HepG2 (cell line): ENCODE measurements around the gene PSMB11. TPM values are rescaled to one million over a fixed set of nuclear protein-coding genes. Genes with fewer than 3 reads are reported as not detected.

Experiments used
- BORCS8-MEF2B ChIP-seq: sonication (generic); formaldehyde crosslinking; IDR thresholded peaks from 2 replicates; pipeline ENCODE4 v1.8.0; 2022; ENCODE audit warnings: mild to moderate bottlenecking, missing genetic modification reagents
- DPF2 ChIP-seq: sonication (generic); formaldehyde crosslinking; IDR thresholded peaks from 2 replicates; pipeline ENCODE4 v1.4.0; 2020; ENCODE audit warnings: mild to moderate bottlenecking, low read depth, missing genetic modification reagents, borderline replicate concordance
- ELF3 ChIP-seq: IDR thresholded peaks from 2 replicates; pipeline ENCODE4 v1.6.1; 2016; ENCODE audit warnings: missing genetic modification reagents, missing compliant biosample characterization
- HMG20A ChIP-seq: IDR thresholded peaks from 2 replicates; pipeline ENCODE4 v1.6.1; 2016; ENCODE audit warnings: borderline replicate concordance
- KDM3A ChIP-seq: IDR thresholded peaks from 2 replicates; pipeline ENCODE4 v1.6.1; 2018; ENCODE audit warnings: low read depth, missing compliant biosample characterization
- NFE2L1 ChIP-seq: sonication (generic); formaldehyde crosslinking; IDR thresholded peaks from 2 replicates; pipeline ENCODE4 v1.4.0; 2020; ENCODE audit warnings: missing genetic modification reagents, mild to moderate bottlenecking, borderline replicate concordance
- NFIC ChIP-seq: IDR thresholded peaks from 2 replicates; pipeline ENCODE4 v1.6.1; 2012; ENCODE audit warnings: mild to moderate bottlenecking, low read length, inconsistent platforms
- NFYB ChIP-seq: sonication (generic); formaldehyde crosslinking; IDR thresholded peaks from 2 replicates; pipeline ENCODE4 v1.4.0; 2020; ENCODE audit warnings: missing genetic modification reagents
- NR2F1 ChIP-seq, 2 experiments: fragments of 450-650 bp in 1 of 2; formaldehyde crosslinking in 1 of 2; IDR thresholded peaks; 2 replicates each; pipeline versions ENCODE4 v1.5.0 to v1.6.1; 2016 to 2020; ENCODE audit warnings: mild to moderate bottlenecking in 1 of 2, missing compliant biosample characterization in 1 of 2, missing genetic modification reagents in 1 of 2, moderate library complexity in 1 of 2
- PCBP1 ChIP-seq: fragments of 200-400 bp; formaldehyde crosslinking; IDR thresholded peaks from 2 replicates; pipeline ENCODE4 v1.6.1; 2017; ENCODE audit warnings: mild to moderate bottlenecking, low read depth, low read length, borderline replicate concordance
- REXO4 ChIP-seq: sonication (generic); formaldehyde crosslinking; IDR thresholded peaks from 2 replicates; pipeline ENCODE4 v1.8.0; 2022; ENCODE audit warnings: missing genetic modification reagents, mild to moderate bottlenecking, borderline replicate concordance
- SNAPC2 ChIP-seq: sonication (generic); formaldehyde crosslinking; IDR thresholded peaks from 2 replicates; pipeline ENCODE4 v1.8.1; 2022; ENCODE audit warnings: mild to moderate bottlenecking, missing genetic modification reagents
- SOX5 ChIP-seq: IDR thresholded peaks from 2 replicates; pipeline ENCODE4 v1.6.1; 2016; ENCODE audit warnings: borderline replicate concordance
- TBL1XR1 ChIP-seq: fragments of 150-350 bp; IDR thresholded peaks from 2 replicates; pipeline ENCODE4 v1.6.1; 2014; ENCODE audit warnings: borderline replicate concordance, low read length; ENCODE audit not compliant: partially characterized antibody
- XBP1 ChIP-seq: sonication (generic); formaldehyde crosslinking; IDR thresholded peaks from 2 replicates; pipeline ENCODE4 v1.5.0; 2020; ENCODE audit warnings: missing genetic modification reagents
- ZBTB20 ChIP-seq: sonication (generic); formaldehyde crosslinking; IDR thresholded peaks from 2 replicates; pipeline ENCODE4 v1.8.1; 2023; ENCODE audit warnings: missing genetic modification reagents, low read depth, mild to moderate bottlenecking, borderline replicate concordance
- ZNF20 ChIP-seq: sonication (generic); formaldehyde crosslinking; IDR thresholded peaks from 2 replicates; pipeline ENCODE4 v1.4.0; 2020; ENCODE audit warnings: mild to moderate bottlenecking, moderate library complexity, missing genetic modification reagents
- ZNF225 ChIP-seq: sonication (generic); formaldehyde crosslinking; IDR thresholded peaks from 2 replicates; pipeline ENCODE4 v1.4.0; 2020; ENCODE audit warnings: mild to moderate bottlenecking, missing genetic modification reagents
- ZNF235 ChIP-seq: sonication (generic); formaldehyde crosslinking; IDR thresholded peaks from 2 replicates; pipeline ENCODE4 v1.8.1; 2023; ENCODE audit warnings: mild to moderate bottlenecking, missing genetic modification reagents, borderline replicate concordance
- ZNF329 ChIP-seq: sonication (generic); formaldehyde crosslinking; IDR thresholded peaks from 2 replicates; pipeline ENCODE4 v1.9.0; 2021; ENCODE audit warnings: low read depth, mild to moderate bottlenecking, missing genetic modification reagents
- ZNF562 ChIP-seq: sonication (generic); formaldehyde crosslinking; IDR thresholded peaks from 2 replicates; pipeline ENCODE4 v1.8.0; 2022; ENCODE audit warnings: missing genetic modification reagents, borderline replicate concordance
- ZNF567 ChIP-seq: sonication (generic); formaldehyde crosslinking; IDR thresholded peaks from 2 replicates; pipeline ENCODE4 v1.8.1; 2023; ENCODE audit warnings: mild to moderate bottlenecking, missing genetic modification reagents, borderline replicate concordance
- polyA plus RNA-seq, 8 experiments: library from polyadenylated mRNA; depleted of rRNA in 3 of 8; stranded (reverse) in 7 of 8; unstranded in 1 of 8; fragments of >200 nt; fragmentation: Illumina TruSeq in 4 of 8; extraction: Trizol in 4 of 8; gene quantifications; 2 replicates each; pipeline versions ENCODE4 v1.2.1 to v1.2.3, GENCODE V29; 2011 to 2016; ENCODE audit warnings: low read depth in 4 of 8, missing spikeins in 1 of 8, mixed read lengths in 1 of 8; ENCODE audit not compliant: insufficient read depth in 1 of 8
- total RNA-seq, 5 experiments: library from RNA; depleted of rRNA; stranded (reverse); fragments of >200 nt; fragmentation: Illumina TruSeq; extraction: Trizol; gene quantifications; 2 replicates each; pipeline ENCODE4 v1.2.3, GENCODE V29; 2016; ENCODE audit warnings: low read depth in 1 of 5
- TF ChIP-seq, protein P1 (sequence below): sonication (generic); formaldehyde crosslinking; IDR thresholded peaks from 2 replicates; pipeline ENCODE4 v1.5.1; 2020; ENCODE audit warnings: mild to moderate bottlenecking, missing genetic modification reagents, borderline replicate concordance
- TF ChIP-seq, protein P2 (sequence below): IDR thresholded peaks from 2 replicates; pipeline ENCODE4 v1.6.1; 2016; ENCODE audit warnings: control low read depth
- TF ChIP-seq, protein P3 (sequence below): sonication (generic); formaldehyde crosslinking; IDR thresholded peaks from 2 replicates; pipeline ENCODE4; 2020; ENCODE audit warnings: missing genetic modification reagents, mild to moderate bottlenecking, borderline replicate concordance

PSMB11 gene
- total and polyA plus RNA-seq, 2 of the 13 experiments (the other 11 are each of a cell fraction or from before 2014, with no cell fraction given), result not detected

DNA sequence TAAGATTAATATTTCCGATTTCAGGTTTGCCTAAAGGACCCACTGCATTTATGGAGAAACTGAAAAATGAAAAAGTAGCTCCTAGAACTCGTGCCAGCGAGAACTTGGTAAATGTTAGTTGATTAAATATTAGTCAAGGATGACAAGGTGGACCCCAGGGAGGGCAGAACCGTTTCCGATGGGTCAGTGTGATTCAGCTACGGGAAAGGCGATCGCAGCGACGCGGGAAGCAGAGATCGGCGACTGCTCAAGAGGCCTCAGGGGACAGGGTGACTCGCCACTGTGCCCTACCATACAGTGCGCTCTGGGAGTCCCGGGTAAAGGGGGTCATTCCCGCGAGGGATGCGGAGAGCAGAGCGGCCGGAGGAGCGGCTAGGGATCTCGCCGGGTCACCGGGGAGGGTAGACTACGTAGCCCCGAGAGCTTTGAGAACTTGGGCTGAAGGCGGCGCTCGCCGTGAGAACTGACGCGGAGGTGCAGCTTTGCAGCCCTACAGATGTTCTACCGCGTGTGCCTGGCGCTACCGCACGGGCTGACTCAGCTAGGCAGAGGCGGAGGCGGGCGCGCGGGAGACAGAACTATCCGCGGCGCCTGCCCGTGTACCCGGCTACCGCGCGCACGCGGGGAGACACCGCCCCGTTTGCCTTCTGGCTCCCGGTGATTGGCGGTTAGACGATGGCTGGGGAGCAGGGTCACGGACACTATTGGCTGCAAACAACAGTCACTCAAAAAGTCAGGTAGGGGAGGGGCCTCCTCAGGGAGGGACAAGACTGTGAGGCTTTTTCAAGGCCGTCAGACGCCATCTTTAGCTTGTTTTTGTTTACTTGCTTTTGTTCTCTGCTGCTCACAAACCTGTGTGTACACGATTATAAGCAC, 35.2 kb upstream of the PSMB11 start (continued):
- TF ChIP-seq, protein P1, sequence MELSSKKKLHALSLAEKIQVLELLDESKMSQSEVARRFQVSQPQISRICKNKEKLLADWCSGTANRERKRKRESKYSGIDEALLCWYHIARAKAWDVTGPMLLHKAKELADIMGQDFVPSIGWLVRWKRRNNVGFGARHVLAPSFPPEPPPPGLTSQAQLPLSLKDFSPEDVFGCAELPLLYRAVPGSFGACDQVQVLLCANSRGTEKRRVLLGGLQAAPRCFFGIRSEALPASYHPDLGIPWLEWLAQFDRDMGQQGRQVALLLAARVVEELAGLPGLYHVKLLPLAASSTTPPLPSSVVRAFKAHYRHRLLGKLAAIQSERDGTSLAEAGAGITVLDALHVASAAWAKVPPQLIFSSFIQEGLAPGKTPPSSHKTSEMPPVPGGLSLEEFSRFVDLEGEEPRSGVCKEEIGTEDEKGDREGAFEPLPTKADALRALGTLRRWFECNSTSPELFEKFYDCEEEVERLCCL (CRISPR knock-in tag), result peak; percentile 26
- peak; percentile 97 for TF ChIP-seq ZNF20
- peak; percentile 97 for TF ChIP-seq ZBTB20 (CRISPR knock-in tag)
- TF ChIP-seq ZNF567, result peak; percentile 77
- peak; percentile 23 to 67; a peak in 2 of 4 replicates for TF ChIP-seq NR2F1 (CRISPR knock-in tag; IDR thresholded peaks at IDR 0.05)
- peak; percentile 58; the same call in 1 of the 2 replicates for TF ChIP-seq HMG20A
- peak; percentile 94; the same call in 1 of the 2 replicates for TF ChIP-seq REXO4 (CRISPR knock-in tag)
- TF ChIP-seq ZNF329 (CRISPR knock-in tag), result peak; percentile 89
- TF ChIP-seq NFIC, result no peak; the same call in 1 of the 2 replicates
- peak; percentile 90; the same call in 1 of the 2 replicates for TF ChIP-seq ZNF562 (CRISPR knock-in tag)
- TF ChIP-seq ZNF225 (CRISPR knock-in tag), result peak; percentile 99
- TF ChIP-seq ELF3, result peak; percentile 94
- peak; percentile 100 for TF ChIP-seq KDM3A (CRISPR knock-in tag)
- TF ChIP-seq TBL1XR1, result peak; percentile 62
- peak; percentile 97 for TF ChIP-seq NFE2L1
- TF ChIP-seq, protein P2, sequence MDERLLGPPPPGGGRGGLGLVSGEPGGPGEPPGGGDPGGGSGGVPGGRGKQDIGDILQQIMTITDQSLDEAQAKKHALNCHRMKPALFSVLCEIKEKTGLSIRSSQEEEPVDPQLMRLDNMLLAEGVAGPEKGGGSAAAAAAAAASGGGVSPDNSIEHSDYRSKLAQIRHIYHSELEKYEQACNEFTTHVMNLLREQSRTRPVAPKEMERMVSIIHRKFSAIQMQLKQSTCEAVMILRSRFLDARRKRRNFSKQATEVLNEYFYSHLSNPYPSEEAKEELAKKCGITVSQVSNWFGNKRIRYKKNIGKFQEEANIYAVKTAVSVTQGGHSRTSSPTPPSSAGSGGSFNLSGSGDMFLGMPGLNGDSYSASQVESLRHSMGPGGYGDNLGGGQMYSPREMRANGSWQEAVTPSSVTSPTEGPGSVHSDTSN (CRISPR knock-in tag), result peak; percentile 100
- TF ChIP-seq SNAPC2 (CRISPR knock-in tag), result peak; percentile 98
- TF ChIP-seq PCBP1, result peak; percentile 97
- peak; percentile 99 for TF ChIP-seq NFYB (CRISPR knock-in tag)
- TF ChIP-seq BORCS8-MEF2B (CRISPR knock-in tag), result peak; percentile 100
- peak; percentile 75 for TF ChIP-seq SOX5 (CRISPR knock-in tag)
- peak; percentile 99 for TF ChIP-seq XBP1 (CRISPR knock-in tag)
- TF ChIP-seq, protein P3, sequence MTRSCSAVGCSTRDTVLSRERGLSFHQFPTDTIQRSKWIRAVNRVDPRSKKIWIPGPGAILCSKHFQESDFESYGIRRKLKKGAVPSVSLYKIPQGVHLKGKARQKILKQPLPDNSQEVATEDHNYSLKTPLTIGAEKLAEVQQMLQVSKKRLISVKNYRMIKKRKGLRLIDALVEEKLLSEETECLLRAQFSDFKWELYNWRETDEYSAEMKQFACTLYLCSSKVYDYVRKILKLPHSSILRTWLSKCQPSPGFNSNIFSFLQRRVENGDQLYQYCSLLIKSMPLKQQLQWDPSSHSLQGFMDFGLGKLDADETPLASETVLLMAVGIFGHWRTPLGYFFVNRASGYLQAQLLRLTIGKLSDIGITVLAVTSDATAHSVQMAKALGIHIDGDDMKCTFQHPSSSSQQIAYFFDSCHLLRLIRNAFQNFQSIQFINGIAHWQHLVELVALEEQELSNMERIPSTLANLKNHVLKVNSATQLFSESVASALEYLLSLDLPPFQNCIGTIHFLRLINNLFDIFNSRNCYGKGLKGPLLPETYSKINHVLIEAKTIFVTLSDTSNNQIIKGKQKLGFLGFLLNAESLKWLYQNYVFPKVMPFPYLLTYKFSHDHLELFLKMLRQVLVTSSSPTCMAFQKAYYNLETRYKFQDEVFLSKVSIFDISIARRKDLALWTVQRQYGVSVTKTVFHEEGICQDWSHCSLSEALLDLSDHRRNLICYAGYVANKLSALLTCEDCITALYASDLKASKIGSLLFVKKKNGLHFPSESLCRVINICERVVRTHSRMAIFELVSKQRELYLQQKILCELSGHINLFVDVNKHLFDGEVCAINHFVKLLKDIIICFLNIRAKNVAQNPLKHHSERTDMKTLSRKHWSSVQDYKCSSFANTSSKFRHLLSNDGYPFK, result peak; percentile 97
- TF ChIP-seq DPF2, result no peak; the same call in 1 of the 2 replicates
- TF ChIP-seq ZNF235 (CRISPR knock-in tag), result peak; percentile 97; the same call in 1 of the 2 replicates
